HG03103 (cell line): ENCODE measurements around the gene FBXL17.

Experiments used
- ATAC-seq: cut with Tn5 transposase; IDR thresholded peaks from one replicate; pipeline ENCODE4 v1.9.1; 2021; ENCODE audit warnings: low read depth; ENCODE audit not compliant: unreplicated experiment

FBXL17 gene

GRCh38 chr5:108257996-108258395 is 123.9 kb downstream of the FBXL17 start:
- no peak for ATAC-seq

DNA sequence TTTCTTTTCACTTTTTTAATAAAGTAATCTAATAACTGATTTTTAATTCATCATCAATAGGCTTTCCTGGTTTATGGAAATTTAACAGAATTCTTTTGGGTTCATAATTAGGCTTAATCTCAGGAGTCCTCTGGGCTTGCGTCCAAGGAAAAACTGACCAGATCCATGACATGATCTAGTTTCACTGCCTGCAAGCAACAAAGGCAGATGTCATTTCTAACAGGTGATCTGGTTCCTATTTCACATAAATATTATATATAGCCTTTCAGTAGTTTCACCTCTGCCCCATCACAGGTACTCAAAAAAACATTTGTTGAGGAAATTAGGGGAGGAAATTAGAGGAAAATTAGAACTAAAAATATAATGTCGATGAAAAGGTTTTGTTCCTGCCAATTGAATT is 126.4 kb downstream of the FBXL17 start:
- no peak for ATAC-seq

- ATAC-seq = no peak
Measured at GRCh38 chr5:108251350-108251749, 130.5 kb downstream of the FBXL17 start.

GRCh38 chr5:108249785-108250426 is 132.0 kb downstream of the FBXL17 start:
- no peak for ATAC-seq

- no peak for ATAC-seq
Measured at GRCh38 chr5:108249095-108249784, 132.7 kb downstream of the FBXL17 start.

GRCh38 chr5:108238936-108239887 is 142.7 kb downstream of the FBXL17 start:
- no peak for ATAC-seq

DNA sequence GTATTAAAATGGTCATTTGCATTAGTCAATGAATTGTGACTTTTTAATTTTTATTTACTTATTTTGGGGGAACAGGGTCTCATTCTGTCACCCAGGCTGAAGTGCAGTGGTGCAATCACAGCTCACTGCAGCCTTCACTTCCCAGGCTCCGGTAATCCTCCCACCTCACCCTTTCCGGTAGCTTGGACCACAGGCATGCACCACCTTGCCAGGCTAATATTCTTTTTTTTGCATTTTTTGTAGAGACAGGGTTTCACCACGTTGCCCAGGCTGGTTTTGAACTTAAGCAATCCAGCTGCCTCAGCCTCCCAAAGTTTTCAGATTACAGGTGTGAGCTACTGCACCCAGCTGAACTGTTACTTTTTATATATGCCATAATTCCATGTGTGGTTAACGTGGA is 143.4 kb downstream of the FBXL17 start:
- no peak for ATAC-seq

GRCh38 chr5:108233617-108234155 is 148.2 kb downstream of the FBXL17 start:
- no peak for ATAC-seq

- ATAC-seq = no peak
Measured at GRCh38 chr5:108232805-108233204, 149.1 kb downstream of the FBXL17 start.

DNA sequence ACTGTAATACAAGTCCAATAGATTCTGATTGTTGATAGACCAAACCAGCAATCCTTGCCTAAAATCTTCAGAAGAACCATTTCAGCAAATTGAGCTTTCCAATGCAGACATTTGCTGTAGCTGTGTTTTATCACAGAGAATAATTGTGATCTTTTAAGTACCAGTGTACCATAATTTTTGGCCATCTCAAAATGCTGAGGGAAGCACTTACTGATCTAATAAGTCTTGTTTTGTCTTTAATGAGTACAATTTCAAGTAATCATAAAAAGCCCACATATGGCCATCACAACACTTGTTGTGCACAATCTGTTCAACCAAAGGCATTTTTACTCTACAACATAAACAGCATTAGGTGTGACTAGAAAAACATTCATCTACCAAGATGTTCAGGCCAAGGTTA is 159.9 kb downstream of the FBXL17 start:
- no peak for ATAC-seq

GRCh38 chr5:108220834-108221233 is 161.1 kb downstream of the FBXL17 start:
- no peak for ATAC-seq

- ATAC-seq = no peak
Measured at GRCh38 chr5:108216890-108217289, 165.0 kb downstream of the FBXL17 start.

GRCh38 chr5:108214857-108215256 is 167.0 kb downstream of the FBXL17 start:
- ATAC-seq = no peak

DNA sequence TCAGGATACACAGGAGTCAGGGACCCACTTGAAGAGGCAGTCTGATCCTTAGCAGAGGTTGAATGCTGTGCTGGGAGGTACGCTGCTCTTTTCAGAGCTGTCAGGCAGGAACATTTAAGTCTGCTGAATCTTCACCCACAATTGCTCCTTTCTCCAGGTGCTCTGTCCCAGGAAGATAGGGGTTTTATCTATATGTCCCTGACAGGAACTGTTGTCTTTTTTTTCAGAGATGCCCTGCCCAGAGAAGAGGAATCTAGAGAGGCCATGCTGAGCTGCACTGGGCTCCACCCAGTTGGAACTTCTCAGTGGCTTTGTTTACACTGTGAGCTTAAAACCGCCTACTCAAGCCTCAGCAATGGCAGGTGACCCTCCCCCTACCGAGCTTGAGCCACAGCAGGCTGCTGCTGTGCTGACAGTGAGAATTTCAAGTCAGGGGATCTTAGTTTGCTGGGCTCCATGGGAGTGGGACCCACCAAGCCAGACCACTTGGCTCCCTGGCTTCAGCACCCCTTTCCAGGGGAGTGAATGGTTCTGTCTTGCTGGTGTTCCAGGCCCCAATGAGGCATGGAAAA is 169.0 kb downstream of the FBXL17 start:
- ATAC-seq = no peak

- ATAC-seq = no peak
Measured at GRCh38 chr5:108206707-108207106, 175.2 kb downstream of the FBXL17 start.

- ATAC-seq = no peak
Measured at GRCh38 chr5:108201721-108202120, 180.2 kb downstream of the FBXL17 start.

GRCh38 chr5:108196276-108196675 is 185.6 kb downstream of the FBXL17 start:
- no peak for ATAC-seq

- no peak for ATAC-seq
Measured at GRCh38 chr5:108193021-108193795, 188.7 kb downstream of the FBXL17 start.

DNA sequence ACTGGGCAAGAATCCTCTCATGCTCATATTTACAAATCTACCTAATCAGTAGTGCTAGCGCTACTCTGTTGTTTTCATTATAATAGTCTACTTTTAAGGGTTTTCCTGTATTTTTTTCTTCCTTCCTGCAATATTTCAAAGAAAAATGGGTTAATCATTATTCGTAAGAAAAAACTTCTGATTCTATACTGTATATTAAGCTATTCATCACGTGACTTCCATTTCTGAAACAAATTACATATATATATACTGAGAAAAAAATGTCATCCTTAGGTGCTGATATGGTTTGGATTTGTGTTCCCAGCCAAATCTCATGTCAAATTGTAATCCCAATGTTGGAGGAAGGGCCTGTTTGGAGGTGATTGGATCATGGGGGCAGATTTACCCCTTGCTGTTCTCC is 197.0 kb downstream of the FBXL17 start:
- ATAC-seq = no peak

DNA sequence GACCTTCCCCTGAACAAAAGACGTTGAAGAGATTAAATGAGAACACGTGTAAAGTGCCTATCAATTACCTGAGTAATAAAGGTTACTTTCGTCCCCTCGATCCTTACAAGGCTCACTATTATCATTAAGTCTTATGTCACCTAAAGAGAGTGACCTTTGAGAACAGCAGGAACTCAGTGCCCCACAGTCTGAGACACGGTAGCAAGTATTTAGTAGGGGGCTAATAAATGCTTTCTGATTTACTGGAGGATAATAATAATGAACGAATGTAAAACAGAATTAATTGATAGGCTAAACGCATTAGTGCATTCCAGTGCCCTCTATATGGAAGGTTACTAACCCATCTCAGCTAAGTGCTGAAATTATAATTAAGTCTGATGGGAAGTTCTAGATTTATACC is 199.9 kb downstream of the FBXL17 start:
- no peak for ATAC-seq
